HG02610 (cell line): ENCODE data around the gene RNF168.
"Not testable (repeated sequence)": the region's sequence is repeated elsewhere in the genome, so short reads cannot be mapped to it uniquely, and the experiment has no call there.

Source experiments
- ATAC-seq: cut with Tn5 transposase; IDR thresholded peaks from one replicate; pipeline ENCODE4 v1.9.1; 2021; ENCODE audit warnings: mild to moderate bottlenecking, moderate library complexity; ENCODE audit not compliant: unreplicated experiment

RNF168 gene

DNA sequence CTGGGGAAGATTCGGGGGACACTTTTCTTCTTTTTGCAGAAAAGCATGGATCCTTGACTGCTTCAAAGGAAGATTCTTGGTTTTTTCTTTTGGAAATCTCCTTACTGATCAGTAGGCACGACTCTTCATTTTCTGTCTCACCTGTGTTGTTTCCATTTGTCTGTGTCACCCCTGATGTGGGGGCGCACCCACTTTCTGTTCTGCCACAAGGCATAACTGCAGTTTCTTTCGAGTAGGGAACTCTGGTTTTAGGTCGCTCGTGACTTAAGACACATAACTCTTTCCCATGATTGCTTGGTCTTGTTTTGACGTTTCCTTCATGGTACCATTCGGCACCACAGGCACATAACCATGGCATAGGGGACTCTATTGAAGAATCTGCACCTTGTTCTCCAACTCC lies 31.3 kb downstream of the RNF168 start:
- no peak for ATAC-seq

GRCh38 chr3:196471551-196471950 lies 32.0 kb downstream of the RNF168 start:
- no peak for ATAC-seq

DNA sequence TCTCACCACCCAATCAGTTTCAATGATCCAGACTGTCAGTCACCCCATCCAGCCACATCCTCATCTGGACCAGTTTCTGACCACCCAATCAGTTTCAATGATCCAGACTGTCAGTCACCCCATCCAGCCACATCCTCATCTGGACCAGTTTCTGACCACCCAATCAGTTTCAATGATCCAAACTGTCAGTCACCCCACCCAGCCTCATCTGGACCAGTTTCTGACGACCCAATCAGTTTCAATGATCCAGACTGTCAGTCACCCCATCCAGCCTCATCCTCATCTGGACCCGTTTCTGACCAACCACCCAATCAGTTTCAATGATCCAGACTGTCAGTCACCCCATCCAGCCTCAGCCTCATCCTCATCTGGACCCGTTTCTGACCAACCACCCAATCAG lies 33.4 kb downstream of the RNF168 start:
- not testable (repeated sequence) for ATAC-seq

DNA sequence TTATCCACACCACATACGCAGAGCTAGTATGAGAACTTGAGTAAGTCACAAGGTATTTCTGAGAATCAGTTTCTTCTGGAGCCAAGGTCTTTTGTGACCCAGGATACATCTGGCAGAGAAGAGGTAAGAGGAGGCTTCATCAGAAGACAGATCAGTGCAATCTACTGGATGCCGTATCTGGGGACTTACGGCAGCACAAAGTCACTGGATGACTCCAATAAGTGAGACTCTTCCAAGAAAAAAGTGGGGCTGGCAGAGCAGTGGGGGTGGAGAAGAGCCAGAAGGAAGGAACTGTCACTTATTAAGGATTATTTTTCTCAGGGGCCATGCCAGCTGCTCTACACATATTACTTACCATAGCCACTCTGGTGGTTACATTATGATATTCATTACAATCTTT lies 39.8 kb downstream of the RNF168 start:
- no peak for ATAC-seq

DNA sequence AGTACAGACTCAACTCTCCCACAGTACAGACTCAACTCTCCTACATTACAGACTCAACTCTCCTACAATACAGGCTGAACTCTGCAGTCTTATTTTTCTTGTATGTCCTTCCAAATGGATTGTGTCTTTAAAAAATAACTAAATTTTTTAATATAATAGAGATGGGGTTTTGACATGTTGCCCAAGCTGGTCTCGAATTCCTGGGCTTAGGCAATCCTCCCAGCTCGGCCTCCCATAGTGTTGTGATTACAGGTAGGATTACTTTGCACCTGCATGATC lies 40.2 kb downstream of the RNF168 start:
- ATAC-seq = no peak

- not testable (repeated sequence) for ATAC-seq
Observed at GRCh38 chr3:196462680-196463477, 40.7 kb downstream of the RNF168 start.

- ATAC-seq = no peak
Observed at GRCh38 chr3:196458063-196458462, 45.5 kb downstream of the RNF168 start.

- ATAC-seq = not testable (repeated sequence)
Observed at GRCh38 chr3:196457470-196457869, 46.1 kb downstream of the RNF168 start.

GRCh38 chr3:196454935-196455334 lies 48.6 kb downstream of the RNF168 start:
- no peak for ATAC-seq

DNA sequence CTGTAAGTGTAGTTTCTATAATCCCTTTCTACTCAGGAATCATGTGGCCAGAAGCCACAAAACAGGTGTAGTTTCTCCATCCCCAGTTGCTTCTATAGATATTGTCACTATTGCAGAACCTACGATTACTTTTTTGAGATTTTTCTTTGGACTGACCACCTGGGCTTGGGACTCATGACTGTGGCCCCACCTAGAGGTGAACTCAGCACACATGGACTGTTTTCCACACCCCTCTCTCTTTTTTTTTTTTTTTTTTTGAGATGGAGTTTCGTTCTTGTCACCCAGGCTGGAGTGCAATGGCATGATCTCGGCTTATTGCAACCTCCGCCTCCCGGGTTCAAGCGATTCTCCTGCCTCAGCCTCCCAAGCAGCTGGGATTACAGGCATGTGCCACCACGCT lies 58.2 kb downstream of the RNF168 start:
- ATAC-seq = not testable (repeated sequence)

DNA sequence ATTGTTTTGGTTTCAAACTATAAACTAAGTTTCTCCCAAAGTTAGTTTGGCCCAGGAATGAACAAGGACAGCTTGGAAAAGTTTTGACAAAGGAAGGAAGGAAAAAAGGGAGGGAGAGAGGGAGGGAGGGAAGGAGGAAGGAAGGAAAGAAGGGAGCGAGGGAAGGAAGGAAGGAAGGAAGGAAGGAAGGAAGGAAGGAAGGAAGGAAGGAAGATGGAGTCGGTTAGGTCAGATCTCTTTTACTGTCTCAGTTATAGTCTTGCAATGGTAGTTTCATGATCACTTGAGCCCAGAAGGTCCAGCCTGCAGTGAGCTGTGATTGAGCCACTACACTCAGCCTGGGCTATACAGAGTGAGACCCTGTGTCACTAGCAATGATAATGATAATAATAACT lies 59.1 kb downstream of the RNF168 start:
- no peak for ATAC-seq

- peak; percentile 36 for ATAC-seq
Observed at GRCh38 chr3:196440696-196441095, 62.9 kb downstream of the RNF168 start.

- ATAC-seq = peak; percentile 71
Observed at GRCh38 chr3:196440041-196440537, 63.5 kb downstream of the RNF168 start.

DNA sequence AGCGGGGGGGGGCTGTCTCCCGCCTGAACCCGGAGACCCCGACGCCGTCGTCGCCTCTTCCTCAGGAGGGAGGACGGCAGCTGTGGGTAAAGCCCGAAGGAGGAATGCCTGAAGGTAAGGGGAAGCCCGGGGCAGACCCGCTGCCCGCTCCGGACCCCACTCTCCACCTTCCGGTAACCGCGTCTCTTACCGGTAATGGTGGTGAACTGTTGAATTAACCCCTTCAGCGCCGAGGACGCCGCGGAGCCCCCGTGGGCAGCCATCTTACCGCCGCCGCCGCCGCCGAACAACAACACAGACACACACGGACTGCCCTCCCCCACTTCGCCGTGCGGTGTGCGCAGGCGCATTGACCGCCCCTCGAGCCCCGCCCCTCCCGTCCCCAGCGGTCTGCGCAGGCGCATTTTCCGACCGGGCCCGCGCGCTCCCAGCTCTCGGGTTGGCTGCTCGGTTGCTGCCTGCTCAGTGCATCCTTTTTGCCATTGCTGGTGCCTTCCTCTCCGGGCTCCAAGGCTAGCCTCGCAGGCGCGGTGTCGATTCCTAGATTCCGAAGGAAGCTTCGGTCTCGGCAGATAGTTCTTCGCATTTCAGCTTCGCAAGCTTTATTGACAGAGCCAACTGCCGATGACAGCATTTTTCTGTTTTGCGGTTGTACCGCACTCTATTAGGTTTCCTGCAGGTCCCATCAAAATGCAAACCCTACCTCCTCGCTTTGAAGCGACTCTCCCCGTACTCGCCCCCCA lies 71.3 kb downstream of the RNF168 start, which contains the start of gene UBXN7:
Gene UBXN7 (minus strand): TSS at position 291 of the 743 bp plus-strand sequence. CDS start 28 bp downstream, at position 263.
- peak; percentile 79 for ATAC-seq

DNA sequence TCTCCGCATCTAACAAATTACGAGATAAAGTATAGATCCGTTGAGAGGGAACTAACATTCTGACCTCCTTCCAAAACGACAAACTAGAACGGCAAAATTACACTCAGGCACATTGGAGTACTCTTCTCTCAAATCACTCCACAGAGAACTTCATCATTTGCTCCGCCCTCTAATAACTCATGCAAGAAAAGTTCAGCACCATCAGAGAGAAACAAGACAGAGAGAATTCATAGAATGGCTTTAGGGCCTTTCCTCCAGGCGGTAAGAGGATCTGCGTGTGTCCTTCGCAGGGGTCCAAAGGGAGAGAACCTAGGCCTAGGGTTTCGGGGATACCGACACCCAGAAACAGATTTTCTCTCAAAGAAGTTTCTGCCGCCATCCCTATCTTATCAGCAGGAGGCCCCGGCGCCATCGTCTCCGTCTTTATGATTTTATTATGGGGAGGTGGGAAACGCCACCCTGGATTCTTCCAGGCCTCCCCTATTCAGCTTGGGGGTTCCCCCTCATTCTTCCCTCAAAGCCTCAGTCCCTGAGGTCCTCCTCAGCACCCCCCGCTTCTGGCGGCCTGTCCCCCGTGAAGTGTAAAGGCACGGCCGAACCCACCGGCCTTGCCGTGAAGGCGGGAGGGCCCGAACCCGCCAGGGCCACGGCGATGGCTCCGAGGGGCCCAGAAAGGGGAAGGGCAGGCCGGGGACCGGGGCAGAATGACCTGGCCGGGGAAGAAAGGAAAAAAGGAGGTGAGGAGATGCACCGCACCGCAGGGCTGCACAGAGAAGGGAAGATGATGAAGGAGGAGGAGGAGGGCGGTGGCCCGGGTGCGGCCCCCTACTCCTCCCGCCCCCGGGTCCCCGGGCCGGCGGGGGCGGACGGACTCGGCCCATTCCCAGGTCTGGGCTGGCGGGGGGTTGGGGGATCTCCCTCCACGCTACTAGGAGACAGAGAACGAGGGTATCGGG lies 72.1 kb downstream of the RNF168 start:
- ATAC-seq = peak; percentile 35

DNA sequence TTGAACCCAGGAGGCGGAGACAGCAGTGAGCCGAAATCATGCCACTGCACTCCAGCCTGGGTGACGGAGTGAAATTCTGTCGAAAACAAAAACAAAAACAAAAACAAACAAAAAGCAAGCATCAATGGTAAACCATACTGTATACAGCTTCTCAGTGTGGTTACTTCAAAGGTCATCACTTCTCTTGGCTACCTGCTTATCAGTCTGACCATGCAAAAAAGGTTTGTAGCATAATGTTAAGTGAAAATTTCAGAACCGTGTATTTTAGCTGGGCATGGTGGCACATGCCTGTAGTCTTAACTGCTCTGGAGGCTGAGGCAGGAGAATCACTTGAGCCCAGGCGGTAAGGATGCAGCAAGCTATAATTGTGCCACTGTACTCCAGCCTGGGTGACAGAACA lies 75.5 kb downstream of the RNF168 start:
- no peak for ATAC-seq

- ATAC-seq = not testable (repeated sequence)
Observed at GRCh38 chr3:196424421-196424820, 79.1 kb downstream of the RNF168 start.

- no peak for ATAC-seq
Observed at GRCh38 chr3:196423044-196423781, 80.4 kb downstream of the RNF168 start.

GRCh38 chr3:196421668-196422067 lies 81.9 kb downstream of the RNF168 start:
- ATAC-seq = not testable (repeated sequence)

GRCh38 chr3:196419386-196419785 lies 84.2 kb downstream of the RNF168 start:
- ATAC-seq = no peak
